Stimulated activated CD8-positive, alpha-beta memory T cell treated with anti-CD3 and anti-CD28 coated beads, Interleukin-15, amount 100 ng/mL, for 1 hour (primary cell): ENCODE measurements around the gene ZDHHC11.
"Not testable (repeated sequence)": the region's sequence is repeated elsewhere in the genome, so short reads cannot be mapped to it uniquely, and the experiment has no call there.

Experiments
- DNase-seq: peaks from one replicate; pipeline ENCODE4 v3.0.0-alpha.2; 2020; ENCODE audit warnings: low read depth

The ZDHHC11 gene

GRCh38 chr5:878677-879076, 27.9 kb upstream of the ZDHHC11 start:
- DNase-seq, result not testable (repeated sequence)

- DNase-seq, result no peak
Measured at GRCh38 chr5:878125-878524, 27.3 kb upstream of the ZDHHC11 start.

- DNase-seq, result no peak
Measured at GRCh38 chr5:876398-877365, 25.9 kb upstream of the ZDHHC11 start.

- DNase-seq, result no peak
Measured at GRCh38 chr5:875931-876330, 25.1 kb upstream of the ZDHHC11 start.

- no peak for DNase-seq
Measured at GRCh38 chr5:873328-873727, 22.5 kb upstream of the ZDHHC11 start.

GRCh38 chr5:872301-872700, 21.5 kb upstream of the ZDHHC11 start:
- no peak for DNase-seq

- no peak for DNase-seq
Measured at GRCh38 chr5:871596-872298, 21.0 kb upstream of the ZDHHC11 start.

GRCh38 chr5:870956-871355, 20.2 kb upstream of the ZDHHC11 start:
- no peak for DNase-seq

GRCh38 chr5:868428-869135, 17.8 kb upstream of the ZDHHC11 start:
- DNase-seq, result no peak

GRCh38 chr5:867300-867870, 16.6 kb upstream of the ZDHHC11 start:
- DNase-seq, result no peak

- no peak for DNase-seq
Measured at GRCh38 chr5:865771-866170, 15.0 kb upstream of the ZDHHC11 start.

- DNase-seq, result no peak
Measured at GRCh38 chr5:865168-865521, 14.4 kb upstream of the ZDHHC11 start.

- DNase-seq, result no peak
Measured at GRCh38 chr5:864492-865167, 13.8 kb upstream of the ZDHHC11 start.

GRCh38 chr5:863244-863805, 12.5 kb upstream of the ZDHHC11 start:
- no peak for DNase-seq

- no peak for DNase-seq
Measured at GRCh38 chr5:862367-863243, 11.8 kb upstream of the ZDHHC11 start.

- no peak for DNase-seq
Measured at GRCh38 chr5:861442-862366, 10.9 kb upstream of the ZDHHC11 start.

- no peak for DNase-seq
Measured at GRCh38 chr5:860506-861150, 9.8 kb upstream of the ZDHHC11 start.

GRCh38 chr5:859798-860296, 9.1 kb upstream of the ZDHHC11 start:
- no peak for DNase-seq

- no peak for DNase-seq
Measured at GRCh38 chr5:859391-859790, 8.6 kb upstream of the ZDHHC11 start.
